GM21528 (cell line): ENCODE measurements around the gene ARHGEF33.

Experiments used
- ATAC-seq: cut with Tn5 transposase; IDR thresholded peaks from one replicate; pipeline ENCODE4 v1.9.1; 2021; ENCODE audit warnings: mild to moderate bottlenecking, moderate library complexity; ENCODE audit not compliant: unreplicated experiment, low FRiP score

Gene ARHGEF33

DNA sequence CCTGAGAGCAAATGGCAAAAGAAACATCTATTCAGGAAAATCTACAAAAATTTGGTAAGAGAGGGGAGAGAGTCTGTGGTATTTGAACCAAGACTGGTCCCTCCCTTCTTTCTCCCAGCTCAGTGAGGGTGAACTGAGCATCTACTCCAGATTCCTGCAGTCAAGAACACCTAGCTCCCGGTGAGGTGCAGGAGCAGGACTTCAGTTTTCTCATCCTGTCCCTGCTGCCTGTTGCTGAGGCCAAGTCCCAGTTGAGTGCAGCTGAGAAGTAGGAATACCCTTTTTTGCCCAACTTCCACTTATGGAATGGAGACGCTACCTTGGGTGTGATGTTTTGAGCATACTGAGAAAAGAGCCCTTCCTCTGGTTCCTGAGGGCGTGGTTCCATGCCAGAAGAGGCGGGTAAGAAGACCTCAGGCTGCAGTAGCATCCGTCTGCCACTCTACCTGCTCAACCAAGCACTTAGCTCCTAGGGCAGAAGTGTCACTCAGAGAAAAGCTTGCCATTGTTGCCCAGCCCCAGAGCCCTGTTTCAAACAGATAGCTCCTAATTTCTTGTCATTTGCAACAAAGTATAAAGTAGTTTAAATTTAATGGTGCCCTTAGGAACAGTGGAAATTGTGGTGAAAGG lies 118.3 kb downstream of the ARHGEF33 start:
- no peak for ATAC-seq

DNA sequence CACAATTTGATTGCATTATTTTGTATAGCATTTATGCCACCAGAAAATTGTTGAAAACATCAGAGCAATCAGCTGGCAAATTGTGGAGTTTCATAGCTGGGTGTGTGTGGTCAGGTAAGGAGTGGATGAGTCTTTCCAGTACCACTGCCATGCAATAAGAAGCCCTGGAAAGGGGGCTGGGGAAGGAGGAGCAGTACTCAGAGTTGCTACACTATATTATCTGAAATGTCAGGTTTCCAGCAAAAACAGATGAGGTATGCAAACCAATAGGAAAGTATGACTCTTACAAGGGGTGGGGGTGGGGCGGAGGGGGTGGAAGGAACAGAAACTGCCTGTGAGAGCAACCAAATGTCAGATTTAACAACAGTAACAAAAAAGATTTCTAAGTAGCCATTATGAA lies 119.0 kb downstream of the ARHGEF33 start:
- ATAC-seq: no peak

DNA sequence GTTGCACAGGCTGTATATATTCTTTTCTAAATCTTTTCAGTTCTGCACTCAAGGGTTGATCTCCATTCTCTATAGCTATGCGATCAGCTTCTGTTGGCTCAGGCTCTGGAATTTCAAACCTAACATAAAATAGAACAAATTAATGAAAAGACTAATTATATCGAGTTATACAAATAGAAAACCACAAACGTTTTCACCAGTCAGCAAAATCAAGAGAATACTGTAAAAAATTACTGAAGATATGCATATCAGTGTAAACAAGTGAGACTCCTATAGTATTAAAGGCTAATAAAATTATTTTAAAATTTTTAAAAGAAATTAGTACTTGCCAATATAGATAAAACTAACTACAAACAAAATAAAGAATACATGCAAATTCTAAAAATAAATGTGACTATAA lies 124.2 kb downstream of the ARHGEF33 start:
- ATAC-seq: no peak

- no peak for ATAC-seq
Measured at GRCh38 chr2:39015424-39015823, 125.7 kb downstream of the ARHGEF33 start.

GRCh38 chr2:39017334-39017733 lies 127.7 kb downstream of the ARHGEF33 start:
- no peak for ATAC-seq

- ATAC-seq: no peak
Measured at GRCh38 chr2:39018638-39019037, 129.0 kb downstream of the ARHGEF33 start.

- no peak for ATAC-seq
Measured at GRCh38 chr2:39020383-39020782, 130.7 kb downstream of the ARHGEF33 start.

DNA sequence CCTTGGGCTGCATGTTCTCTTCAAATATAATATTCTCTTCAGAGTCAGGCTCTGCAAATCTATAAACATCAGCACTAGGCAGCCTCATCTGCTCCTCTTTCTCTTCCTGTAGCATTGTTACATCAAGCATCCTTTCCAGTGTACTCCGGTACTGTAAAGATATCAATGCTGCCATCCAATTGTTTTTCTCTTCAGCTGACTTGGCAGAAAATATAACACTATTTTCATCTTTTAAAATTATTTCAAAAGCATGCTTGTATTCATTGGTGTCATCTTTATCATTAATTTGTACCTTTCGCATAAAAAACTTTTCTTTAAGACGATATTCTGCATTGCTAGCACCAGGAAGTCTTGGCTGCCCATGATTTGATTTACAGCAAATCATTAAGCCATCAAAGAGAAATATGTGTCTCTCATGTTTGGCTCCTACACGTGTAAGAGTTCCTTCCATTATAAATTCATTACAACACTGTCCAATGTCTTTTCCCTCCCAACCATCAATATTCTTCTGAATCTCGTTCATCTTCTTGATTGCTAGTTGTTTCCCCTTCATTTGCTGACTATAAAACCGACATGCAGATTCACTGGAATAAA lies 133.1 kb downstream of the ARHGEF33 start:
- no peak for ATAC-seq

- no peak for ATAC-seq
Measured at GRCh38 chr2:39023649-39024048, 134.0 kb downstream of the ARHGEF33 start.

- ATAC-seq: no peak
Measured at GRCh38 chr2:39024833-39025232, 135.2 kb downstream of the ARHGEF33 start.
